ENCODE results near the gene TSFM.
"Not testable (repeated sequence)": the region's sequence is repeated elsewhere in the genome, so short reads cannot be mapped to it uniquely, and the experiment has no call there.

TSFM gene

GRCh38 chr12:57772429-57773322 lies 9.9 kb upstream of the TSFM start, which contains the start of gene EEF1AKMT3:
Gene EEF1AKMT3, plus strand, starts transcription at chr12:57772614. Its CDS starts 111 bp downstream, at chr12:57772725.
- H3K9me3 ChIP-seq (replicated peaks; ENCODE audit: insufficient read depth, low read length) = no peaks in the 10 kb centered on the region
- peaks cover 4% of the 10 kb centered on the region; the same call in 1 of the 2 replicates for H3F3A ChIP-seq (ENCODE audit: insufficient read depth, low read length)
- H3K27ac ChIP-seq (ENCODE audit: low read length) = peak within 1 kb of the TSS; percentile 95
- H3K4me1 ChIP-seq (ENCODE audit: low read length) = 0 out of 2 replicates have a peak, but pooled peaks cover 4% of the 10 kb centered on the region
- no peaks in the 10 kb centered on the region for H3K27me3 ChIP-seq (replicated peaks; ENCODE audit: insufficient read depth, low read length)
- DNase-seq = peak; percentile 33
- H3K36me3 ChIP-seq (replicated peaks; ENCODE audit: insufficient read depth, low read length) = no peaks in the 10 kb centered on the region; the same call in 1 of the 2 replicates
- H3K9me2 ChIP-seq (replicated peaks; ENCODE audit: insufficient read depth, low read length) = no peaks in the 10 kb centered on the region
- H3K4me2 ChIP-seq (ENCODE audit: low read depth, low read length) = peak within 1 kb of the TSS; percentile 94
- no peaks in the 10 kb centered on the region for H4K20me1 ChIP-seq (ENCODE audit: insufficient read depth, low read length)
- peak within 1 kb of the TSS; percentile 99 for H2AFZ ChIP-seq (ENCODE audit: low read length)
- peak within 1 kb of the TSS; percentile 97 for H3K9ac ChIP-seq (ENCODE audit: low read length)
- H3K4me3 ChIP-seq (ENCODE audit: low read length) = peak within 1 kb of the TSS; percentile 97
- peaks cover 12% of the 10 kb centered on the region for H3K79me2 ChIP-seq (ENCODE audit: low read length)
- TF ChIP-seq EZH2phosphoT487 (IDR thresholded peaks at IDR 0.05; ENCODE audit: low read length) (no peak), EZH2 (optimal IDR thresholded peaks at IDR 0.05; ENCODE audit: low read depth, low read length) (no peak), CTCF (IDR thresholded peaks at IDR 0.05; ENCODE audit: low read length) (no peak)

GRCh38 chr12:57774634-57775033 lies 8.0 kb upstream of the TSFM start:
- H3K9me3 ChIP-seq (replicated peaks; ENCODE audit: insufficient read depth, low read length); H2AFZ ChIP-seq (ENCODE audit: low read length); H3K36me3 ChIP-seq (replicated peaks; ENCODE audit: insufficient read depth, low read length); DNase-seq; H4K20me1 ChIP-seq (ENCODE audit: insufficient read depth, low read length); H3K4me1 ChIP-seq (ENCODE audit: low read length); H3K27ac ChIP-seq (ENCODE audit: low read length); H3F3A ChIP-seq (ENCODE audit: insufficient read depth, low read length); H3K9me2 ChIP-seq (replicated peaks; ENCODE audit: insufficient read depth, low read length); H3K9ac ChIP-seq (ENCODE audit: low read length); H3K4me3 ChIP-seq (ENCODE audit: low read length); H3K4me2 ChIP-seq (ENCODE audit: low read depth, low read length); H3K27me3 ChIP-seq (replicated peaks; ENCODE audit: insufficient read depth, low read length): not testable (repeated sequence)
- peaks cover 12% of the 10 kb centered on the region for H3K79me2 ChIP-seq (ENCODE audit: low read length)

GRCh38 chr12:57775044-57775443 lies 7.5 kb upstream of the TSFM start:
- H3K9ac ChIP-seq (ENCODE audit: low read length) = no peak overlapping the region
- no peaks in the 10 kb centered on the region for H4K20me1 ChIP-seq (ENCODE audit: insufficient read depth, low read length)
- H3K27ac ChIP-seq (ENCODE audit: low read length) = no peak overlapping the region
- H3K79me2 ChIP-seq (ENCODE audit: low read length) = peaks cover 12% of the 10 kb centered on the region
- H3K4me3 ChIP-seq (ENCODE audit: low read length) = no peak overlapping the region
- no peaks in the 10 kb centered on the region for H3K27me3 ChIP-seq (replicated peaks; ENCODE audit: insufficient read depth, low read length)
- H3K9me2 ChIP-seq (replicated peaks; ENCODE audit: insufficient read depth, low read length) = no peaks in the 10 kb centered on the region
- peaks cover 4% of the 10 kb centered on the region; the same call in 1 of the 2 replicates for H3F3A ChIP-seq (ENCODE audit: insufficient read depth, low read length)
- no peak overlapping the region for H2AFZ ChIP-seq (ENCODE audit: low read length)
- no peaks in the 10 kb centered on the region; the same call in 1 of the 2 replicates for H3K36me3 ChIP-seq (replicated peaks; ENCODE audit: insufficient read depth, low read length)
- no peak overlapping the region for H3K4me2 ChIP-seq (ENCODE audit: low read depth, low read length)
- TF ChIP-seq CTCF (IDR thresholded peaks at IDR 0.05; ENCODE audit: low read length) (no peak), EZH2 (optimal IDR thresholded peaks at IDR 0.05; ENCODE audit: low read depth, low read length) (no peak), EZH2phosphoT487 (IDR thresholded peaks at IDR 0.05; ENCODE audit: low read length) (no peak)
- no peaks in the 10 kb centered on the region for H3K9me3 ChIP-seq (replicated peaks; ENCODE audit: insufficient read depth, low read length)
- no peak for DNase-seq
- 0 out of 2 replicates have a peak, but pooled peaks cover 4% of the 10 kb centered on the region for H3K4me1 ChIP-seq (ENCODE audit: low read length)

All from MM.1S (cell line).